GM13977 (cell line): ENCODE data around the gene SIGLEC9.

ENCODE experiments used
- DNase-seq: peaks from one replicate; pipeline ENCODE4 v3.0.0; 2012; ENCODE audit warnings: low spot score
- CTCF ChIP-seq: IDR thresholded peaks from 2 replicates; pipeline ENCODE4 v1.5.1; 2012; ENCODE audit warnings: mild to moderate bottlenecking, control low read depth; ENCODE audit not compliant: insufficient read depth; ENCODE audit errors: extremely low read depth, missing control alignments
- in situ Hi-C: fragments of 300-500 bp; cut with MboI; formaldehyde crosslinking; loops from one replicate; pipeline ENCODE4 v1.12.0; 2022; ENCODE audit warnings: low sequenced_read_pairs, low pct_unique_long_range_greater_than_20kb, mixed read lengths, inconsistent platforms; ENCODE audit not compliant: unreplicated experiment

SIGLEC9 gene

GRCh38 chr19:51146751-51147150 is 22.0 kb downstream of the SIGLEC9 start:
- DNase-seq, result no peak
- in situ Hi-C loops, result no loop called here
- TF ChIP-seq CTCF, result no peak

GRCh38 chr19:51147663-51148062 is 23.0 kb downstream of the SIGLEC9 start:
- no peak for DNase-seq
- in situ Hi-C loops, result no loop called here

GRCh38 chr19:51148580-51148979 is 23.9 kb downstream of the SIGLEC9 start:
- no peak for DNase-seq
- in situ Hi-C loops, result no loop called here

More at GRCh38 chr19:51147663-51148062, 23.0 kb downstream of the SIGLEC9 start:
- TF ChIP-seq CTCF, result no peak

GRCh38 chr19:51150627-51151026 is 25.9 kb downstream of the SIGLEC9 start:
- no peak for DNase-seq
- TF ChIP-seq CTCF, result no peak
- in situ Hi-C loops, result loop anchor here (25.0 kb wide), 1 partner anchor 512 kb away; no protein-coding TSS in a partner anchor

More at GRCh38 chr19:51148580-51148979, 23.9 kb downstream of the SIGLEC9 start:
- no peak for TF ChIP-seq CTCF

GRCh38 chr19:51156710-51157109 is 32.0 kb downstream of the SIGLEC9 start:
- in situ Hi-C loops, result loop anchor here (25.0 kb wide), 1 partner anchor 506 kb away; no protein-coding TSS in a partner anchor
- no peak for DNase-seq
- TF ChIP-seq CTCF, result no peak

GRCh38 chr19:51157265-51157664 is 32.6 kb downstream of the SIGLEC9 start:
- no peak for TF ChIP-seq CTCF
- in situ Hi-C loops, result loop anchor here (25.0 kb wide), 1 partner anchor 505 kb away; no protein-coding TSS in a partner anchor
- no peak for DNase-seq
